Measurements from ENCODE around the gene BNC2.

GRCh38 chr9:16396389-16396788 lies 474.1 kb downstream of the BNC2 start:
- TF ChIP-seq CTCF (conservative IDR thresholded peaks at IDR 0.05 in 1 of 2, IDR thresholded peaks at IDR 0.05 in 1 of 2; ENCODE audit: low read depth in 1 of 2, low read length in 2 of 2) (no peak), EZH2 (IDR thresholded peaks at IDR 0.05; ENCODE audit: low read length, missing control alignments) (no peak)

Measured in fibroblast of lung (primary cell).